Activated T-cell treated with anti-CD3 and anti-CD28 coated beads, Interleukin-2, amount 50 U/mL, for 4 hours (primary cell): Measurements from ENCODE around the gene CCDC47. TPM values are rescaled to one million over a fixed set of nuclear protein-coding genes. Genes with fewer than 3 reads are reported as not detected.

ENCODE experiments used
- ATAC-seq, 2 donors: fragments of 200-7000 bp; cut with Tn5 transposase; one replicate each; pipeline ENCODE4 v1.10.0; 2021
- DNase-seq: peaks from one replicate; pipeline ENCODE4 v3.0.0-alpha.2; 2020
- H3K27me3 Mint-ChIP-seq: one replicate; pipeline ENCODE4 v1.8.0; 2021; ENCODE audit warnings: low read depth, mixed read lengths
- H3K36me3 Mint-ChIP-seq: one replicate; pipeline ENCODE4 v1.8.0; 2022; ENCODE audit warnings: mixed read lengths; ENCODE audit not compliant: insufficient read depth
- H3K4me1 Mint-ChIP-seq: one replicate; pipeline ENCODE4 v1.8.0; 2021; ENCODE audit warnings: low read depth, mixed read lengths
- H3K4me3 Mint-ChIP-seq: one replicate; pipeline ENCODE4 v1.8.0; 2021; ENCODE audit warnings: mild to moderate bottlenecking, moderate library complexity, mixed read lengths
- H3K9me3 Mint-ChIP-seq: one replicate; pipeline ENCODE4 v1.8.0; 2021; ENCODE audit warnings: mixed read lengths
- total RNA-seq, 3 donors: library from RNA; stranded (reverse); gene quantifications; one replicate each; pipeline ENCODE4 v1.2.1, GENCODE V29; 2021

The CCDC47 gene
- total RNA-seq, 3 donors from 2014 or later = 99.5 to 103 (median 102) TPM

DNA sequence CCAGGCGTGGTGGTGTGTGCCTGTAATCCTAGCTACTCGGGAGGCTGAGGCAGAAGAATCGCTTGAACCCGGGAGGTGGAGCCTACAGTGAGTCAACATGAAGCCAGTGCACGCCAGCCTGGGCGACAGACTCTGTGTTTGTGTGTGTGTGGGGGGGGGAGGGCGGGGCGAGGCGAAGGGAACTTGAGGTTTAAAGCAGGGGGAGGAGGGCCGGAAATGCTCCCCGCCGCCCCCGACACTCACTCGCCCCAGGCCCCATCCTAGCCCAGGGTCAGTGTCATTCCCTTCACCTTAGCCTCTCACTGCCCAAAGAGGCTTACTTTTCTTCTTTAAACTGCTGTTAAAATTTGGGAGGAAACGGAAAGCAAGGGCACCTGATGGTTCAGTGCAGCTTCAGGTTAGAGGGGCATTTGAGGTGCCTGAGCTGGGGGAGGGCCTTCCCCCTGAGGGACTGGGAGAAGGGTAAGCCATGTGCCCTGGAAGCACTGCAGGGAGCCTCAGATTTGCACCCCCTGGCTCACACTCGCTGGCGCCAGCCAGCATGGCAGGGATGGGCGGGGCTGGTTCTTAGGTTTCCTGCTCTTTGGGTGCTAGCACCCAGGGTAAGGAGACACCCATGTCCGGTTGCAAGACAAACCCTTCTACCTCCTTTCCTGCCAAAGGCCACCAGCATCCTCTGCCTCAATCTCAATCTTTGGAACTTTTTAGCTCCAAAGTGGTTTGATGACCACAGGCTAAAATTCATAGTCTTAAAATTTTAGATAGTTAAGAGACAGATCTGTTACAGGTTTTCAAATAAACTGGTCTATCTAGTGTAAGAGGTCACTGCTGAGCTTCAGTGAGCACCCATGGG is 71.3 kb downstream of the CCDC47 start:
- peak; percentile 71 for DNase-seq
- peak; percentile 9 to 11 for ATAC-seq
- H3K4me1 Mint-ChIP-seq = peaks cover 71% of the 10 kb centered on the region
- no peaks in the 10 kb centered on the region for H3K9me3 Mint-ChIP-seq
- no peaks in the 10 kb centered on the region for H3K27me3 Mint-ChIP-seq
- H3K36me3 Mint-ChIP-seq = peaks cover 12% of the 10 kb centered on the region
- peak overlapping the region; percentile 87 for H3K4me3 Mint-ChIP-seq

DNA sequence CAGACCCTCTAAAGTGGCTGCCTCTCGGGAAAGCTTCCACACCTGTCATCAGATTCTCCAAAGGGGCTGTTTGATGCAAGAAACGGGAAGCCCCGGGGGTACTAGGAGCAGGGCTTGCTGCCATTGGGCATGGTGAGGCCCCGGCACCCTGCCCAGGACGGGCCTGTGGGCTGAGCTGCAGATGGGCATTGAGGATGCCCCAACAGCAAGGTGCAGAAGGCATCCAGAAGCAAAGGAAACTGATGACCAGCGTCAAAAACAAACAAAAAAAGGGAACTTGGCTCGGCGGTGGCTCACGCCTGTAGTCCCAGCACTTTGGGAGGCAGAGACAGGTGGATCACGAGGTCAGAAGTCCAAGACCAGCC is 72.0 kb downstream of the CCDC47 start:
- Mint-ChIP-seq H3K27me3 (no peaks in the 10 kb centered on the region), H3K4me1 (peaks cover 71% of the 10 kb centered on the region), H3K36me3 (peaks cover 12% of the 10 kb centered on the region), H3K9me3 (no peaks in the 10 kb centered on the region), H3K4me3 (peak overlapping the region; percentile 87)
- DNase-seq (no peak), ATAC-seq (no peak)

DNA sequence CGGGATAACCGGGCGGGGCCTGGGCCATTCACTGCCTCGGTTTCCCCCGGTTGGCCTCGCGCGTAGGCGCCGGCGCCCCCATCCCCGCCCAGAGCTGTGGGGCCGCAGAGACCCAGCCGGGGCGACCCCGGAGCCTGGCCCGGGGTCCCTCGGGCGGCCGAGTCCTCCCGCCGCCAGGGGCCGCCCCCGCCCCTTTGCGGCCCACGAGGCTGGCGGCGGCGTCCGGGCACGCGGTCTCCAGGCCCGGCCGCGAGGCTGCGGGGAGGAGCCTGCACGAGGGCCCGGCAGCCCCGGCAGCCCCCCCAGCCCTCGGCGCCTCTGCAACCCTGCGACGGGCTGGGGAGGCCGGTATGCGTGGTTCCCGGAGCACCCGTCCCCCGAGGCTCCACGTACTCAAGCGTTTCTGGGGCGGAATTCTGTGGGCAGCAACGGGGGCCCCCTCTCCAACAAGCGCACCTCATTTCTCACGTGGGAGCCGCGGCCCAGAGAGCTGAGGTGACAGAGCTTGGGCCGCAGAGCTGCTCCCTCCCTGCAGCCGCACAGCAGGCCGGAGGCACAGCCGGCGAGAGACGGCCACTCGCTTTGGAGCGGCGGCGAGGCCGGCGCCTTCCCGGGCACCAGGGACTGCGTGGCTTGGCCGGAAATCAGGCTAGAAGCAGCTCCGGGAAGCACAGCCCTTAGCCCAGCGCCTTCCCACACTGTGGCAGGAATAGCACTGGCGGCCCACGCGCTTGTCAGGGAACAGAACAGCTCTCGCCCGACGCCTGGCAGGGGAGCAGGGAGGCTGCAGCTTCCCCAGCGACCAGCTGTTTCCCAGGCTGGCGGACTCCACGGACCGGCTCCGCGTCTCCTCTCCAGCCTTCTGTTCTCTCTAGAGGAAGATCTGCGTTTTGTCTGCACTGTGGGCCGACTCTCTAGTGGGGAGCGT is 72.6 kb downstream of the CCDC47 start:
- DNase-seq = peak; percentile 39
- peaks cover 14% of the 10 kb centered on the region for H3K36me3 Mint-ChIP-seq

DNA sequence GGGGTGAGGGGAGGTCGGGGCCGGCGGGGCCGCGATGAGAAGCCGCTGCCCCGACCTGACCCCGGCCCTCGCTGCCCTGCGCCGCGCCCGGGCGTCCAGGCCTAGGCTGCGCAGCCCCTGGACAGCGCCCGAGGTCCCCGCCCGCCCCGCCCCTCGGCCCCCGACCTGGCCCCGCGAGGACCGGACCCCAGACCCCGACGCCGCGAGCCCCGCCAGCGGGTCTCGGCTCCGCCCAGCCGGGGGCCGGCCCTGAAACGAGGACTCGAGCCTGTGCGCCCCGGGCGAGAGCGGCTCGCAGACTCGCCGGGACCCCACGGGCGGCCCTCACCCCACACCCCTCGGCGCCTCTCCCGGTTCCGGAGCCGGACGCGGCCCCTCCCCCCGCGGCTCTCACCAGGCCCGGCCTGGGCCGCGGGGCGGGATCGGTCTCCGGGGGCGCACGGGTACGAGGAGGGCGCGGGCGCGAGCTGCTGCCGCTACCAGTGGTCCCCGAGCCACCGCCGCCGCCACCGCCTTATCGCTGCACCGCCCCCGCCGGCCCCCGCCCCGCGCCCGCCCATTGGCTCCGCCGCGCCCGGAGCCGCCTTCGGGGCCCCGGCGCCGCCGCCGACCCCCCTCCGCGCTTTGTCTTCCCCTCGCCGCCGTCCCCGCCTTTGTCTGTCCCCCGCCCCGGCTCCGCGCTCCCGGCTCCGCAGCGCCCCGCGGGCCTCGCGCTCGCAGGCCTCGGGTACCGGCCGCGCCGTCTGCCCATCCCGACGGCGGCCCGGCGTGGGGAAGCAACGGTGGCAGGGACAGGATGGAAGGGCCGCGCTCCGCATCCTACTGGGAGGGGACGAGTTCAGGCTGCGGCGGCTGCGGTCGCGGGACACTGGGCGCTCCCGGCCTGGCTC is 73.5 kb downstream of the CCDC47 start, which contains the start of gene LIMD2:
Gene LIMD2 (minus strand): TSS at position 488 of the 890 bp plus-strand sequence. CDS start 827 bp downstream, outside the sequence.
- H3K4me1 Mint-ChIP-seq = peaks cover 71% of the 10 kb centered on the region
- H3K9me3 Mint-ChIP-seq = no peaks in the 10 kb centered on the region
- no peaks in the 10 kb centered on the region for H3K27me3 Mint-ChIP-seq
- ATAC-seq = peak; percentile 31 to 35
- peaks cover 10% of the 10 kb centered on the region for H3K36me3 Mint-ChIP-seq
- peak within 1 kb of the TSS; percentile 87 for H3K4me3 Mint-ChIP-seq
- DNase-seq = peak; percentile 84

More for the DNA sequence above, 72.6 kb downstream of the CCDC47 start:
- Mint-ChIP-seq H3K9me3 (no peaks in the 10 kb centered on the region), H3K4me1 (peaks cover 71% of the 10 kb centered on the region), H3K27me3 (no peaks in the 10 kb centered on the region), H3K4me3 (peak overlapping the region; percentile 87)
- ATAC-seq = peak; percentile 9

DNA sequence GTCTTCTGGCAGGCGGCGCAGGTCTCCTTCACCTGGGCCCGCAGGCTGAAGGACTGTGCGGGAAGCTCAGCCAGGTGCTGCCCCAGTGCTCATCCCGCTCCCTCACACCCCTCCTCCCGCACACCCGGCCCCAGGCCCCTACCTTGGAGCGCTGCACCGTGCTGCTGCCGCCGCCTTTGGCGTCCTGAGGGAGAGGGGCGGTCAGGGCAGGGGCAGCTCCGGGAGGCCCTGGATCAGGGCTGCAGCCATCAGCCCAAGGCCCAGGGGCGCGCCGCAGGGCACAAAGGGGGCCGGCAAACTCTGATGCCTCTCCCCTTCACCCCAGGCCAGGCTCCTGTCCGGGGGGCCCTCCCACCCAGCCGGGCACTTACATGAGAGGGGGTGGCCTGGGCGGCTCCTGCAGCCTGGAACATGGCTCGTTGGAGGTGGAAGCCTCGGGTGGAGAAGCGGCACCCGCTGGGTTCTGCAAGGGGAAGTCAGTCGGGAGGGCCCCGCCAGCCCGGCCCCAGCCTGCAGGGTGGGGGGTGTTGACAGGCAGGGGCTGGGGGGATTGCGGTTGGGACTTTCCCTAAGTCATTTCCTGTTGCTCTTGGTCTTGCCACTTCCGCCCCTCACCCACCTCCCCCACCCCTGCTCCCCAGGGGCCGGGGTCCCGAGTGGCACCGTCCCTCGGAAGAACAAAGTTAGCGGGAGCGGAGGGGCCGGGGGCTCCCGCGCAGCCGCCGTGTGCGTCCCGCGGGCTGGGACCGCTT is 74.3 kb downstream of the CCDC47 start:
- Mint-ChIP-seq H3K36me3 (peaks cover 10% of the 10 kb centered on the region), H3K9me3 (no peaks in the 10 kb centered on the region), H3K4me3 (peak overlapping the region; percentile 82), H3K27me3 (no peaks in the 10 kb centered on the region), H3K4me1 (peaks cover 75% of the 10 kb centered on the region)
- DNase-seq (peak; percentile 79), ATAC-seq (peak; percentile 17 to 20)

DNA sequence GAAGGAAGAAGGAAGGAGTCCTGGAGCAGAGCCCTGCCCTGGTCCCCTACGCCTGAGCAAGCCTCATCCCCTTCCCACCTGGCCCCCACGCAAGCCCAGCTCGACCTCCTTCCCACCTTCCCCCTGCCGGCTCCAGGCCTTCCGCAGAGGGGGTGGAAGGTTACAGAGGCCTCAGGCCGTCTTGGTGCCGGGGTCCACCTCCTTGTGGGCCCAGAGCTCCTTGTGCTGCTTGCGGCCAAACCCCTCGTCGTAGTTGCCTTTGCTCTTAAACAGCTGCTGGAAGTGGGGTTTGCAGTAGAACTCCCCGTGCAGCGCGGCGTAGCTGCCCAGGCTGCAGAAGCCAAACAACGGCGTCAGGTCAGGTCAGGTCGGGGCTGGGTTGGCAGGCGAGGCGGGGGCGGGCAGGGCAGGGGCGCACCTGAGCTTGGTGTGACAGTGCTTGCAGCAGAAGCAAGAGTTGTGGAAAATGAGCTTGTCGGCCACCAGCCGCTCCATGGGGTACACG is 75.0 kb downstream of the CCDC47 start:
- Mint-ChIP-seq H3K4me3 (peak overlapping the region; percentile 82), H3K4me1 (peaks cover 73% of the 10 kb centered on the region), H3K9me3 (no peaks in the 10 kb centered on the region), H3K36me3 (peaks cover 6% of the 10 kb centered on the region), H3K27me3 (no peaks in the 10 kb centered on the region)
- DNase-seq (no peak), ATAC-seq (no peak)

DNA sequence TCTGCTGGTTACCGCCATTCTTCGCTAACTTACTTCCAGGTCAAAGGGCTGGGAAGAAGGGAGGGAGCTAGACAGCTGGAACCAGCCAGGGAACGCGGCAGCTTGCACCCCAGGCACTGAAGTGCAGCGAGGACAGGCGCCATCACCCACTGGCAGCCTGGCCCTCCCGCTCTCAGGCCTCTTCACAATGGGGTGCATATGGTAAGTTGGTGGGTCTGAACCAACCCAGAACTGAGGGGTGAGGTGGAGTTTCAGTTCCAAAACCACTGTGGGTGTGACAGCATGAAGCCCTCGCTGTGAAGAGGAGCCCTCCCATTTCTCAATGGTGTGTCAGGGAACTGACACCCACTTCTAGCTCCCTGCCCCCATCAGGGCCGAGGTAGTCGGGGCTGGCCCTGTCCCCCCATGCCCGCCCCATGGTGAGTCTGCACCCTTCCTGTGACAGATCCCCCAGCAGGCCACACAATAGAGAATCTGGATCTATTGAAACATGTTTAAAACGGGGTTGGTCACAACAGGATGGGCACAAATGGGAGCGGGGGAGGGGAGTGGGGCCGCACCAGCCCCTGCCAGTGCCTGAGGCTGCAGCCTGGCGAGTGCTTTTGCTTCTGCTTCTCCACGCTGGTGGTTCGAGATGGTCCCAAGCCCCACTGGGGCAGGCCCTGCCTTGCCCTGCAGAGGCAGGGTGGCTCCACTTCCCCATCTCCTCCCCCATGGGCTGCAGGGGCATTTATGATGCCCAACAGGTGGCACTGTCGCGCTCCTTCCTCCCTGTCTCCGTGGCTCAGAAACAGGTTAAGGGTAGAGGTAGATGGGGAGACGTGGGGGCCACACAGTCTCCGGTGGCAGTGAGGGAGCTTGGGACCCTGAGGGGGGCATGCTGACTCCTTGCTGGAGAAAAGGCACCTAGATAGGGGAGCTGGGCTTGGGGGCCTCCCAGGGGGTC is 75.8 kb downstream of the CCDC47 start:
- ATAC-seq = peak; percentile 39 to 44
- H3K27me3 Mint-ChIP-seq = no peaks in the 10 kb centered on the region
- H3K4me1 Mint-ChIP-seq = peaks cover 73% of the 10 kb centered on the region
- peak; percentile 70 for DNase-seq
- H3K9me3 Mint-ChIP-seq = no peaks in the 10 kb centered on the region
- H3K4me3 Mint-ChIP-seq = peak overlapping the region; percentile 82
- peaks cover 6% of the 10 kb centered on the region for H3K36me3 Mint-ChIP-seq

DNA sequence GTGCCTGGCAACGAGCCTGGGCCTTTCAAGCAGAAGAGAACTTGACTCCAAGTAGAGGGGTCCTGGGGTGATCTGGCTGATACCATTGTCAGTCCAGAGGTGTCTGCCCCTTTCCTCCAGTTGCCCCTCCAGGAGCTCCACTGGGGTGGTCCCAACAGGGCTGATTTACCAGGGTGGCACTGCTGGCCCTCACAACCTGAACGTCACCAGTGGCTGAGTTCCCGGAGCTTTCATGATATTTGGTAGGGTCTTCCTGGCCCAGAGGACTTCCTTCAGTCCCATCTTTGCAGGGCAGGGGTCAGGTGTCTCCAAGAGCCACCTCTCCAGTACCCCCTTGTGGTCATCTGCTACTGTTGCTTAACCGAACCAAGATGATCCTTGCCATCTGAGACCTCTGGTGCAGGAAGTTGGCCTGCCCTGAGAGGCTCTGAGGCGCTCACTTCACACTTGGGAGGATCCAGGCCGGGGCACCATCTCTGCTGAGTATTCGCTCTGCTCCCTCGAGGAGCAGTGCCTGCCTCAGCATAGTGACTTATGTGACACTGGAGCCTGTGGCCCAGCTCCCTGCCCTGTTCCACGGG is 76.9 kb downstream of the CCDC47 start:
- Mint-ChIP-seq H3K9me3 (no peaks in the 10 kb centered on the region), H3K4me1 (peaks cover 64% of the 10 kb centered on the region), H3K4me3 (peak overlapping the region; percentile 82), H3K36me3 (peaks cover 6% of the 10 kb centered on the region), H3K27me3 (no peaks in the 10 kb centered on the region)
- DNase-seq (no peak), ATAC-seq (no peak)

DNA sequence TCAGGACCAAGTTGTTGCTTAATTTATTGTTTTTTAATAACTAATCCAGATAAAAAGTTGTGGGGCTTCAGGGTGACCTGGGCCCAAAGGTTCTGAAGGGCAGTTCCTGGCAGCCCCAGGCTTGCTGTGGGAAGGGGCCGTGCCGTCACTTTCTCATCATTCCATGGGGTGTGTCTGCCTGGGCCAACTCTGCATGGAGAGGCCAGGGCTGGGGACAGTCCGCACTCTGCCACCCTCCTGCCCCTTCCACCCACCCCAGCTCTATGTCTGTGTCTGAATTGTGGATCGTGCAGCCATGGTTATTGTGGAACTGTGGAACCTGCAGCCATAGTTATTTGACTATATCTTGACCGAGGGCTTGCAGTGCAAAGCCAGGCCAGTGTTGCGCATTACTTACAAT is 77.5 kb downstream of the CCDC47 start:
- Mint-ChIP-seq H3K9me3 (no peaks in the 10 kb centered on the region), H3K27me3 (no peaks in the 10 kb centered on the region), H3K36me3 (peaks cover 8% of the 10 kb centered on the region), H3K4me1 (peaks cover 58% of the 10 kb centered on the region), H3K4me3 (peak overlapping the region; percentile 17)
- DNase-seq = no peak
- ATAC-seq = no peak
